GM23338 (cell line): ENCODE data around the gene HSCB.

ENCODE experiments used
- EZH2 ChIP-seq: fragments of 200-600 bp; sonication (generic); IDR thresholded peaks from one replicate; pipeline ENCODE4 v1.8.0; 2017; ENCODE audit warnings: antibody characterized with exemption, mild to moderate bottlenecking, low read depth; ENCODE audit not compliant: unreplicated experiment
- EZH2phosphoT487 ChIP-seq: fragments of 200-600 bp; sonication (generic); IDR thresholded peaks from one replicate; pipeline ENCODE4 v1.8.1; 2018; ENCODE audit warnings: antibody characterized with exemption; ENCODE audit not compliant: unreplicated experiment
- JUNB ChIP-seq: IDR thresholded peaks from one replicate; pipeline ENCODE4 v1.6.1; 2016; ENCODE audit warnings: antibody characterized with exemption; ENCODE audit not compliant: unreplicated experiment
- POLR2AphosphoS5 ChIP-seq: IDR thresholded peaks from 2 replicates; pipeline ENCODE4 v1.6.1; 2016; ENCODE audit warnings: antibody characterized with exemption, low read depth
- STAT1 ChIP-seq: IDR thresholded peaks from one replicate; pipeline ENCODE4 v1.6.1; 2016; ENCODE audit warnings: antibody characterized with exemption; ENCODE audit not compliant: unreplicated experiment
- ZNF114 ChIP-seq: fragments of 250-450 bp; sonication (Bioruptor Pico); IDR thresholded peaks from 2 replicates; pipeline ENCODE4 v1.5.0; 2020; ENCODE audit warnings: mild to moderate bottlenecking, moderate library complexity
- ZNF331 ChIP-seq: fragments of 250-450 bp; sonication (Bioruptor Pico); IDR thresholded peaks from 2 replicates; pipeline ENCODE4 v1.5.0; 2020; ENCODE audit warnings: low read depth, mild to moderate bottlenecking, moderate library complexity
- TF ChIP-seq, protein P1 (sequence below), 2 experiments: fragments of 200-600 bp in 1 of 2; sonication (generic) in 1 of 2; conservative IDR thresholded peaks; 2 replicates each; pipeline versions ENCODE4 v1.5.1 to v1.6.1; 2016 to 2017; ENCODE audit warnings: antibody characterized with exemption in 2 of 2, low read depth in 2 of 2, mild to moderate bottlenecking in 2 of 2, moderate library complexity in 1 of 2
- TF ChIP-seq, protein P2 (sequence below): IDR thresholded peaks from one replicate; pipeline ENCODE4 v1.6.1; 2018; ENCODE audit warnings: antibody characterized with exemption; ENCODE audit not compliant: unreplicated experiment

DNA sequence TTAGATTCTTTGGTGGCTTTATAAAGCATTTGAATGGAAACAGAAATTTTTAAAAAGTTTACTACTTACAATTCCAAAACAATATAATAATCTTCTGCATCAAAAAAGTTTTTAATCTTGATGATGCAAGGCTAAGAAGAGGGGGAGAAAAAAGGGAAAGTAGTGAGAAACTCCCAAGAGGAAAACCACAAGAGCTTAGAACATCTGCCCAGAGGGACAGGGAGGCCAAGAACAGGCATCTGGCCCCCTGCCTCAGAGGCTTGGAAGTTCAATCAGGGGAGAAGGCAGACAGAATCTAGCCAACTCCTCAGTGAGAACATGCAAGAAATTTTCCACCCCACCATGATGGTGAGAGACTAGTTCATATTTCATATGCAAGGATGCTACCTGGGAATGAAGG lies 38.4 kb upstream of the HSCB start:
- TF ChIP-seq, protein P1, sequence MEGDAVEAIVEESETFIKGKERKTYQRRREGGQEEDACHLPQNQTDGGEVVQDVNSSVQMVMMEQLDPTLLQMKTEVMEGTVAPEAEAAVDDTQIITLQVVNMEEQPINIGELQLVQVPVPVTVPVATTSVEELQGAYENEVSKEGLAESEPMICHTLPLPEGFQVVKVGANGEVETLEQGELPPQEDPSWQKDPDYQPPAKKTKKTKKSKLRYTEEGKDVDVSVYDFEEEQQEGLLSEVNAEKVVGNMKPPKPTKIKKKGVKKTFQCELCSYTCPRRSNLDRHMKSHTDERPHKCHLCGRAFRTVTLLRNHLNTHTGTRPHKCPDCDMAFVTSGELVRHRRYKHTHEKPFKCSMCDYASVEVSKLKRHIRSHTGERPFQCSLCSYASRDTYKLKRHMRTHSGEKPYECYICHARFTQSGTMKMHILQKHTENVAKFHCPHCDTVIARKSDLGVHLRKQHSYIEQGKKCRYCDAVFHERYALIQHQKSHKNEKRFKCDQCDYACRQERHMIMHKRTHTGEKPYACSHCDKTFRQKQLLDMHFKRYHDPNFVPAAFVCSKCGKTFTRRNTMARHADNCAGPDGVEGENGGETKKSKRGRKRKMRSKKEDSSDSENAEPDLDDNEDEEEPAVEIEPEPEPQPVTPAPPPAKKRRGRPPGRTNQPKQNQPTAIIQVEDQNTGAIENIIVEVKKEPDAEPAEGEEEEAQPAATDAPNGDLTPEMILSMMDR (conservative IDR thresholded peaks at IDR 0.05; ENCODE audit: low read depth in 2 of 2) = no peak
- no peak for TF ChIP-seq POLR2AphosphoS5
- TF ChIP-seq, protein P2, sequence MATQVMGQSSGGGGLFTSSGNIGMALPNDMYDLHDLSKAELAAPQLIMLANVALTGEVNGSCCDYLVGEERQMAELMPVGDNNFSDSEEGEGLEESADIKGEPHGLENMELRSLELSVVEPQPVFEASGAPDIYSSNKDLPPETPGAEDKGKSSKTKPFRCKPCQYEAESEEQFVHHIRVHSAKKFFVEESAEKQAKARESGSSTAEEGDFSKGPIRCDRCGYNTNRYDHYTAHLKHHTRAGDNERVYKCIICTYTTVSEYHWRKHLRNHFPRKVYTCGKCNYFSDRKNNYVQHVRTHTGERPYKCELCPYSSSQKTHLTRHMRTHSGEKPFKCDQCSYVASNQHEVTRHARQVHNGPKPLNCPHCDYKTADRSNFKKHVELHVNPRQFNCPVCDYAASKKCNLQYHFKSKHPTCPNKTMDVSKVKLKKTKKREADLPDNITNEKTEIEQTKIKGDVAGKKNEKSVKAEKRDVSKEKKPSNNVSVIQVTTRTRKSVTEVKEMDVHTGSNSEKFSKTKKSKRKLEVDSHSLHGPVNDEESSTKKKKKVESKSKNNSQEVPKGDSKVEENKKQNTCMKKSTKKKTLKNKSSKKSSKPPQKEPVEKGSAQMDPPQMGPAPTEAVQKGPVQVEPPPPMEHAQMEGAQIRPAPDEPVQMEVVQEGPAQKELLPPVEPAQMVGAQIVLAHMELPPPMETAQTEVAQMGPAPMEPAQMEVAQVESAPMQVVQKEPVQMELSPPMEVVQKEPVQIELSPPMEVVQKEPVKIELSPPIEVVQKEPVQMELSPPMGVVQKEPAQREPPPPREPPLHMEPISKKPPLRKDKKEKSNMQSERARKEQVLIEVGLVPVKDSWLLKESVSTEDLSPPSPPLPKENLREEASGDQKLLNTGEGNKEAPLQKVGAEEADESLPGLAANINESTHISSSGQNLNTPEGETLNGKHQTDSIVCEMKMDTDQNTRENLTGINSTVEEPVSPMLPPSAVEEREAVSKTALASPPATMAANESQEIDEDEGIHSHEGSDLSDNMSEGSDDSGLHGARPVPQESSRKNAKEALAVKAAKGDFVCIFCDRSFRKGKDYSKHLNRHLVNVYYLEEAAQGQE = no peak
- TF ChIP-seq JUNB = no peak
- TF ChIP-seq EZH2phosphoT487 = no peak
- TF ChIP-seq EZH2 = no peak
- TF ChIP-seq STAT1 = no peak
- TF ChIP-seq ZNF114 = no peak
- no peak for TF ChIP-seq ZNF331 (CRISPR knock-in tag)
